Neural cell (in vitro differentiated cells): Measurements from ENCODE around the gene EDN1. TPM values are rescaled to one million over a fixed set of nuclear protein-coding genes. Genes with fewer than 3 reads are reported as not detected.

Experiments
- H2AFZ ChIP-seq: fragments of 200-600, 300-800 bp; sonication (generic), shearing (Covaris generic); 2 replicates; pipeline ENCODE4 v1.6.0; 2014; ENCODE audit warnings: low read depth, mild to moderate bottlenecking, antibody characterized with exemption, low read length, moderate library complexity
- H3F3A ChIP-seq: fragments of 200-600 bp; shearing (Covaris generic); 2 replicates; pipeline ENCODE4 v1.6.1; 2016; ENCODE audit warnings: mild to moderate bottlenecking, moderate library complexity, mixed read lengths, antibody characterized with exemption, low read length; ENCODE audit not compliant: insufficient read depth, poor library complexity, severe bottlenecking
- H3K27ac ChIP-seq: fragments of 200-600, 300-800 bp; sonication (generic), shearing (Covaris generic); 2 replicates; pipeline ENCODE4 v1.5.1; 2014; ENCODE audit warnings: mild to moderate bottlenecking, low read length, moderate library complexity
- H3K27me3 ChIP-seq: fragments of 300-800, 200-600 bp; sonication (generic), shearing (Covaris generic); 2 replicates; pipeline ENCODE4 v1.6.0; 2014; ENCODE audit warnings: mild to moderate bottlenecking, low read depth, low read length, moderate library complexity; ENCODE audit not compliant: insufficient read depth
- H3K36me3 ChIP-seq: fragments of 300-800, 200-600 bp; sonication (generic), shearing (Covaris generic); 2 replicates; pipeline ENCODE4 v1.5.1; 2014; ENCODE audit warnings: mild to moderate bottlenecking, antibody characterized with exemption, low read length, moderate library complexity; ENCODE audit not compliant: insufficient read depth
- H3K4me2 ChIP-seq: fragments of 300-800, 200-600 bp; sonication (generic), shearing (Covaris generic); 2 replicates; pipeline ENCODE4 v1.6.0; 2014; ENCODE audit warnings: mild to moderate bottlenecking, low read length
- H3K4me3 ChIP-seq: fragments of 300-800, 200-600 bp; sonication (generic), shearing (Covaris generic); 2 replicates; pipeline ENCODE4 v1.5.1; 2014; ENCODE audit warnings: mild to moderate bottlenecking, low read length, moderate library complexity
- H3K79me2 ChIP-seq: fragments of 200-600 bp; shearing (Covaris generic); replicated peaks from 2 replicates; pipeline ENCODE4 v1.6.0; 2014; ENCODE audit warnings: mild to moderate bottlenecking, low read length, moderate library complexity; ENCODE audit not compliant: insufficient read depth
- H3K9ac ChIP-seq: fragments of 300-800, 200-600 bp; sonication (generic), shearing (Covaris generic); 2 replicates; pipeline ENCODE4 v1.6.1; 2016; ENCODE audit warnings: mild to moderate bottlenecking, low read length, mixed read lengths
- H3K9me2 ChIP-seq: fragments of 200-600 bp; shearing (Covaris generic); 2 replicates; pipeline ENCODE4 v1.6.1; 2016; ENCODE audit warnings: mild to moderate bottlenecking, low read length, mixed read lengths; ENCODE audit not compliant: insufficient read depth
- H3K9me3 ChIP-seq: fragments of 200-600, 300-800 bp; sonication (generic), shearing (Covaris generic); 2 replicates; pipeline ENCODE4 v1.6.1; 2016; ENCODE audit warnings: mild to moderate bottlenecking, mixed run types, low read length, moderate library complexity, mixed read lengths
- H4K20me1 ChIP-seq: fragments of 200-600 bp; shearing (Covaris generic); 2 replicates; pipeline ENCODE4 v1.6.1; 2016; ENCODE audit warnings: mild to moderate bottlenecking, mixed run types; ENCODE audit not compliant: insufficient read depth
- CTCF ChIP-seq: fragments of 450-650 bp; IDR thresholded peaks from 2 replicates; pipeline ENCODE4 v1.5.1; 2014; ENCODE audit warnings: antibody characterized with exemption, mild to moderate bottlenecking, moderate library complexity; ENCODE audit not compliant: poor library complexity, severe bottlenecking
- EP300 ChIP-seq: fragments of 450-650 bp; conservative IDR thresholded peaks from 2 replicates; pipeline ENCODE4 v1.6.1; 2014; ENCODE audit warnings: antibody characterized with exemption, mild to moderate bottlenecking, moderate library complexity; ENCODE audit not compliant: poor library complexity, severe bottlenecking
- EZH2 ChIP-seq: fragments of 200-600, 300-800 bp; shearing (Covaris generic), sonication (generic); IDR thresholded peaks from 2 replicates; pipeline ENCODE4 v1.6.1; 2014; ENCODE audit warnings: antibody characterized with exemption, low read length, borderline replicate concordance, mild to moderate bottlenecking; ENCODE audit not compliant: insufficient read depth, poor library complexity, severe bottlenecking
- MXI1 ChIP-seq: fragments of 450-650 bp; conservative IDR thresholded peaks from 2 replicates; pipeline ENCODE4 v1.6.1; 2014; ENCODE audit warnings: antibody characterized with exemption, mild to moderate bottlenecking; ENCODE audit not compliant: poor library complexity, severe bottlenecking
- POLR2AphosphoS5 ChIP-seq: IDR thresholded peaks from 2 replicates; pipeline ENCODE4 v1.6.1; 2012
- RAD21 ChIP-seq: fragments of 450-650 bp; conservative IDR thresholded peaks from 2 replicates; pipeline ENCODE4 v1.6.1; 2014; ENCODE audit warnings: antibody characterized with exemption, mild to moderate bottlenecking, moderate library complexity
- SMC3 ChIP-seq: fragments of 450-650 bp; conservative IDR thresholded peaks from 2 replicates; pipeline ENCODE4 v1.6.1; 2014; ENCODE audit warnings: antibody characterized with exemption, mild to moderate bottlenecking, moderate library complexity; ENCODE audit not compliant: poor library complexity
- TAF1 ChIP-seq: IDR thresholded peaks from 2 replicates; pipeline ENCODE4 v1.6.1; 2012; ENCODE audit warnings: low read depth
- polyA plus RNA-seq: library from polyadenylated mRNA; depleted of rRNA; stranded (reverse); fragments of >200 nt; gene quantifications from 2 replicates; pipeline ENCODE4 v1.2.3, GENCODE V29; 2014
- TF ChIP-seq, protein P1 (sequence below): IDR thresholded peaks from 2 replicates; pipeline ENCODE4 v1.6.1; 2012; ENCODE audit warnings: borderline replicate concordance

Gene EDN1
- polyA plus RNA-seq, 1 donor from 2014 or later: 2.2 TPM

GRCh38 chr6:12336121-12336971, 46.2 kb downstream of the EDN1 start:
- H3K4me3 ChIP-seq: no peak overlapping the region
- H3K9me3 ChIP-seq: no peaks in the 10 kb centered on the region
- no peak overlapping the region for H2AFZ ChIP-seq
- no peaks in the 10 kb centered on the region for H3K9me2 ChIP-seq
- H3K27me3 ChIP-seq: no peaks in the 10 kb centered on the region
- TF ChIP-seq TAF1: no peak
- no peak for TF ChIP-seq RAD21
- no peak for TF ChIP-seq SMC3
- no peak for TF ChIP-seq EZH2
- TF ChIP-seq, protein P1, sequence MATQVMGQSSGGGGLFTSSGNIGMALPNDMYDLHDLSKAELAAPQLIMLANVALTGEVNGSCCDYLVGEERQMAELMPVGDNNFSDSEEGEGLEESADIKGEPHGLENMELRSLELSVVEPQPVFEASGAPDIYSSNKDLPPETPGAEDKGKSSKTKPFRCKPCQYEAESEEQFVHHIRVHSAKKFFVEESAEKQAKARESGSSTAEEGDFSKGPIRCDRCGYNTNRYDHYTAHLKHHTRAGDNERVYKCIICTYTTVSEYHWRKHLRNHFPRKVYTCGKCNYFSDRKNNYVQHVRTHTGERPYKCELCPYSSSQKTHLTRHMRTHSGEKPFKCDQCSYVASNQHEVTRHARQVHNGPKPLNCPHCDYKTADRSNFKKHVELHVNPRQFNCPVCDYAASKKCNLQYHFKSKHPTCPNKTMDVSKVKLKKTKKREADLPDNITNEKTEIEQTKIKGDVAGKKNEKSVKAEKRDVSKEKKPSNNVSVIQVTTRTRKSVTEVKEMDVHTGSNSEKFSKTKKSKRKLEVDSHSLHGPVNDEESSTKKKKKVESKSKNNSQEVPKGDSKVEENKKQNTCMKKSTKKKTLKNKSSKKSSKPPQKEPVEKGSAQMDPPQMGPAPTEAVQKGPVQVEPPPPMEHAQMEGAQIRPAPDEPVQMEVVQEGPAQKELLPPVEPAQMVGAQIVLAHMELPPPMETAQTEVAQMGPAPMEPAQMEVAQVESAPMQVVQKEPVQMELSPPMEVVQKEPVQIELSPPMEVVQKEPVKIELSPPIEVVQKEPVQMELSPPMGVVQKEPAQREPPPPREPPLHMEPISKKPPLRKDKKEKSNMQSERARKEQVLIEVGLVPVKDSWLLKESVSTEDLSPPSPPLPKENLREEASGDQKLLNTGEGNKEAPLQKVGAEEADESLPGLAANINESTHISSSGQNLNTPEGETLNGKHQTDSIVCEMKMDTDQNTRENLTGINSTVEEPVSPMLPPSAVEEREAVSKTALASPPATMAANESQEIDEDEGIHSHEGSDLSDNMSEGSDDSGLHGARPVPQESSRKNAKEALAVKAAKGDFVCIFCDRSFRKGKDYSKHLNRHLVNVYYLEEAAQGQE: no peak
- no peak for TF ChIP-seq CTCF
- no peak for TF ChIP-seq POLR2AphosphoS5
- no peak for TF ChIP-seq EP300
- no peak for TF ChIP-seq MXI1
- no peaks in the 10 kb centered on the region for H3F3A ChIP-seq
- H4K20me1 ChIP-seq: no peaks in the 10 kb centered on the region
- no peak overlapping the region for H3K27ac ChIP-seq
- H3K4me2 ChIP-seq: no peak overlapping the region
- no peak overlapping the region for H3K9ac ChIP-seq
- H3K36me3 ChIP-seq: no peaks in the 10 kb centered on the region
- H3K79me2 ChIP-seq: no peaks in the 10 kb centered on the region

DNA sequence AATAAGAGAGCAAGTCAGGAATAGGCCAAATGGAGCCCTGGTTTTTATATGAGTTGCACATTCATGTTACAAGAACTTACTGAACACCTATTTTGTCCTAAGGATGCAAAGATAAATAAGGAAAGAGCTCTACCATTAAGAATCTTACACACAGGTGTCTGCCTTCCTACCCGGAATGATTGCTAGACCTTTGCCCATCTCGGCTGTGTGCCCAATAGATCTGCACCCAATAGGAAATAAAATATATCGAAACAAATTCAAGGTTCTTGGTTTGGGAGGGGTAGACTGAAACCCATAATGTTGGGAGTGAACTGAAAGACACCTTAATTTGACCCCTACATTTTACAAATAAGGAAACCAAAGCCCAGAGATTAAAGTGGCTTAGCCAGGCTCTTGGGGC, 48.9 kb downstream of the EDN1 start:
- Histone ChIP-seq H3K27me3 (no peaks in the 10 kb centered on the region), H2AFZ (no peak overlapping the region), H3K4me3 (no peak overlapping the region), H3K4me2 (no peak overlapping the region), H3K9me2 (no peaks in the 10 kb centered on the region), H3K36me3 (no peaks in the 10 kb centered on the region), H3K9me3 (no peaks in the 10 kb centered on the region), H3K9ac (no peak overlapping the region), H3K27ac (no peak overlapping the region), H3F3A (no peaks in the 10 kb centered on the region), H3K79me2 (no peaks in the 10 kb centered on the region), H4K20me1 (no peaks in the 10 kb centered on the region)
- no peak for TF ChIP-seq CTCF
- TF ChIP-seq EZH2: no peak
- no peak for TF ChIP-seq RAD21
- TF ChIP-seq EP300: no peak
- TF ChIP-seq, protein P1: no peak
- TF ChIP-seq SMC3: no peak
- no peak for TF ChIP-seq POLR2AphosphoS5
- no peak for TF ChIP-seq TAF1
- TF ChIP-seq MXI1: no peak
